Measurements from ENCODE around the gene CLIP2.

- TF ChIP-seq CTCF (IDR thresholded peaks at IDR 0.05) (no peak), POLR2A (IDR thresholded peaks at IDR 0.05) (no peak)
Observed at GRCh38 chr7:74404388-74404700, 115.1 kb downstream of the CLIP2 start.

All from Peyer's patch (tissue), 4 donors.